Mucosa of descending colon (tissue), 3 donors: ENCODE data around the gene NHERF1. TPM values are rescaled to one million over a fixed set of nuclear protein-coding genes. Genes with fewer than 3 reads are reported as not detected.
A peak's percentile ranks its signal among the peaks of the same experiment; 100 is the strongest.

Experiments
- ATAC-seq: fragments of 200-7000 bp; cut with Tn5 transposase; one replicate; pipeline ENCODE4 v1.9.1; 2020; ENCODE audit warnings: mild to moderate bottlenecking, moderate library complexity
- DNase-seq, 3 donors: peaks; one replicate each; pipeline ENCODE4 v3.0.0-alpha.2; 2020
- H3K36me3 ChIP-seq: fragments of 200-600 bp; one replicate; pipeline ENCODE4 v1.8.0; 2021; ENCODE audit warnings: low read depth, mild to moderate bottlenecking
- H3K4me1 ChIP-seq: fragments of 200-600 bp; one replicate; pipeline ENCODE4 v1.8.0; 2021; ENCODE audit warnings: low read depth, mild to moderate bottlenecking
- H3K4me3 ChIP-seq: fragments of 200-600 bp; one replicate; pipeline ENCODE4 v1.8.0; 2021; ENCODE audit warnings: mild to moderate bottlenecking
- H3K9me3 ChIP-seq: fragments of 200-600 bp; one replicate; pipeline ENCODE4 v1.8.0; 2021; ENCODE audit warnings: mild to moderate bottlenecking
- CTCF ChIP-seq: fragments of 200-600 bp; IDR thresholded peaks from one replicate; pipeline ENCODE4 v1.8.0; 2022; ENCODE audit warnings: antibody characterized with exemption, mild to moderate bottlenecking
- intact Hi-C, 2 donors: fragments of 100-400 bp; cut with DNase I in 1 of 2; cut with micrococcal nuclease in 1 of 2; formaldehyde crosslinking; loops; one replicate each; pipeline versions ENCODE4 v1.11.0 to v1.11.1; 2022; cut with DNase I, micrococcal nuclease
- total RNA-seq, 3 donors: library from RNA; stranded (reverse); fragmentation: NEBNext Ultra II Directional in 2 of 3; extraction: Animal tissue kit (Norgen Biotek cat#: 25700) in 2 of 3; gene quantifications; one replicate each; pipeline versions ENCODE4 v1.2.1 to v1.2.4, GENCODE V29; 2021 to 2023
- donor health status: DM: no; HTN: no; CAD: no; lungs with moderate emphysema.
- donor health status: DM: no; HTN: no; CAD: no.
- donor health status: DM: no; HTN: yes; CAD: no.

NHERF1 gene
- total RNA-seq, 3 donors from 2014 or later: 109 to 281 (median 164) TPM

- no peak for TF ChIP-seq CTCF
- intact Hi-C loops: no loop called here
- Histone ChIP-seq H3K9me3 (no peaks in the 10 kb centered on the region), H3K4me1 (no peaks in the 10 kb centered on the region), H3K36me3 (no peaks in the 10 kb centered on the region), H3K4me3 (no peak overlapping the region)
- ATAC-seq: no peak
- DNase-seq: no peak
These were observed 19.1 kb upstream of the NHERF1 start for GRCh38 chr17:74729368-74729767.

GRCh38 chr17:74729866-74730265 is 18.6 kb upstream of the NHERF1 start:
- intact Hi-C loops: no loop called here
- no peak for TF ChIP-seq CTCF

GRCh38 chr17:74730491-74731346 is 17.7 kb upstream of the NHERF1 start:
- Histone ChIP-seq H3K4me3 (no peak overlapping the region), H3K36me3 (no peaks in the 10 kb centered on the region), H3K9me3 (no peaks in the 10 kb centered on the region), H3K4me1 (no peaks in the 10 kb centered on the region)
- no peak for TF ChIP-seq CTCF
- ATAC-seq: peak; percentile 79
- intact Hi-C loops: no loop called here
- DNase-seq: no peak

More at GRCh38 chr17:74729866-74730265, 18.6 kb upstream of the NHERF1 start:
- Histone ChIP-seq H3K36me3 (no peaks in the 10 kb centered on the region), H3K9me3 (no peaks in the 10 kb centered on the region), H3K4me3 (no peak overlapping the region), H3K4me1 (no peaks in the 10 kb centered on the region)
- no peak for DNase-seq
- ATAC-seq: no peak

GRCh38 chr17:74731347-74731605 is 17.2 kb upstream of the NHERF1 start:
- DNase-seq: no peak
- no peak for ATAC-seq
- intact Hi-C loops: no loop called here
- no peaks in the 10 kb centered on the region for H3K4me1 ChIP-seq
- no peak for TF ChIP-seq CTCF
- H3K36me3 ChIP-seq: no peaks in the 10 kb centered on the region
- H3K4me3 ChIP-seq: no peak overlapping the region
- H3K9me3 ChIP-seq: no peaks in the 10 kb centered on the region

GRCh38 chr17:74732042-74732867 is 16.2 kb upstream of the NHERF1 start:
- intact Hi-C loops: no loop called here
- peaks cover 6% of the 10 kb centered on the region for H3K4me1 ChIP-seq
- H3K4me3 ChIP-seq: no peak overlapping the region
- H3K36me3 ChIP-seq: no peaks in the 10 kb centered on the region
- no peaks in the 10 kb centered on the region for H3K9me3 ChIP-seq
- ATAC-seq (no peak), DNase-seq (no peak)
- no peak for TF ChIP-seq CTCF
